K562 (cell line): ENCODE measurements around the gene ZNF609. TPM values are rescaled to one million over a fixed set of nuclear protein-coding genes. Genes with fewer than 3 reads are reported as not detected.
A peak's percentile ranks its signal among the peaks of the same experiment; 100 is the strongest.

Experiments
- ASH1L ChIP-seq: fragments of 450-650 bp; IDR thresholded peaks from 2 replicates; pipeline ENCODE4 v1.6.1; 2018; ENCODE audit warnings: borderline replicate concordance, mild to moderate bottlenecking, low read depth; ENCODE audit not compliant: partially characterized antibody
- CEBPG ChIP-seq, 3 experiments: fragments of 200-800 bp in 1 of 3; sonication (Bioruptor generic) in 1 of 3; sonication (generic) in 1 of 3; formaldehyde crosslinking in 1 of 3; IDR thresholded peaks in 2 of 3; conservative IDR thresholded peaks in 1 of 3; 2 replicates each; pipeline versions ENCODE4 v1.6.1 to v1.8.0; 2016 to 2022; ENCODE audit warnings: missing compliant biosample characterization in 2 of 3, missing genetic modification characterization in 2 of 3, mild to moderate bottlenecking in 1 of 3, missing genetic modification reagents in 1 of 3
- ETV6 ChIP-seq, 3 experiments: fragments of 150-350 bp in 1 of 3; sonication (generic) in 1 of 3; formaldehyde crosslinking in 1 of 3; IDR thresholded peaks; 2 replicates each; pipeline versions ENCODE4 v1.6.1 to v1.8.0; 2014 to 2022; ENCODE audit warnings: borderline replicate concordance in 2 of 3, low read depth in 2 of 3, antibody characterized with exemption in 1 of 3, low read length in 1 of 3, mild to moderate bottlenecking in 1 of 3, missing genetic modification reagents in 1 of 3
- ILF3 ChIP-seq: fragments of 450-650 bp; IDR thresholded peaks from 2 replicates; pipeline ENCODE4 v1.6.1; 2018; ENCODE audit warnings: antibody characterized with exemption, mild to moderate bottlenecking, moderate library complexity, borderline replicate concordance
- NR2C1 ChIP-seq, 2 experiments: fragments of 450-650 bp; IDR thresholded peaks; 2 replicates each; pipeline ENCODE4 v1.6.1; 2017; ENCODE audit warnings: mild to moderate bottlenecking in 2 of 2, antibody characterized with exemption in 1 of 2, inconsistent platforms in 1 of 2, missing compliant biosample characterization in 1 of 2, missing genetic modification characterization in 1 of 2
- REST ChIP-seq, 2 experiments: fragments of 450-650 bp; formaldehyde crosslinking in 1 of 2; IDR thresholded peaks; 2 replicates each; pipeline versions ENCODE4 v1.4.0 to v1.6.1; 2014 to 2020; ENCODE audit warnings: mild to moderate bottlenecking in 2 of 2, borderline replicate concordance in 1 of 2, low read depth in 1 of 2
- SMARCE1 ChIP-seq: fragments of 450-650 bp; IDR thresholded peaks from 2 replicates; pipeline ENCODE4 v1.7.1; 2016; ENCODE audit warnings: mild to moderate bottlenecking
- TEAD4 ChIP-seq, 2 experiments: sonication (generic) in 1 of 2; formaldehyde crosslinking in 1 of 2; IDR thresholded peaks; 2 replicates each; pipeline versions ENCODE4 v1.6.1 to v1.8.0; 2012 to 2022; ENCODE audit warnings: borderline replicate concordance in 1 of 2, inconsistent platforms in 1 of 2, low read length in 1 of 2, mild to moderate bottlenecking in 1 of 2, missing genetic modification reagents in 1 of 2
- ZBTB33 ChIP-seq: sonication (generic); formaldehyde crosslinking; IDR thresholded peaks from 2 replicates; pipeline ENCODE4 v1.8.1; 2023; ENCODE audit warnings: mild to moderate bottlenecking, missing genetic modification reagents
- ZNF24 ChIP-seq: fragments of 450-650 bp; IDR thresholded peaks from 2 replicates; pipeline ENCODE4 v1.6.1; 2016
- ZNF707 ChIP-seq: fragments of 250-450 bp; sonication (Bioruptor Pico); conservative IDR thresholded peaks from 2 replicates; pipeline ENCODE4 v1.8.0; 2022; ENCODE audit warnings: inconsistent platforms, mild to moderate bottlenecking, moderate library complexity
- polyA plus RNA-seq, 8 experiments: library from polyadenylated mRNA; depleted of rRNA in 4 of 8; stranded (reverse) in 5 of 8; unstranded in 3 of 8; fragments of >200 nt; fragmentation: Nextera tagmentation in 2 of 8; fragmentation: Illumina TruSeq in 1 of 8; extraction: Ambion mirVana in 2 of 8; extraction: Trizol in 1 of 8; gene quantifications; 2 replicates each; pipeline versions ENCODE4 v1.2.1 to v1.2.3, GENCODE V29; 2011 to 2014; ENCODE audit warnings: inconsistent platforms in 1 of 8, missing spikeins in 1 of 8
- total RNA-seq, 7 experiments: library from RNA; depleted of rRNA in 6 of 7; stranded (reverse); fragments of >200 nt in 6 of 7; fragmentation: Illumina TruSeq in 2 of 7; extraction: Trizol in 2 of 7; gene quantifications; 2 replicates each; pipeline versions ENCODE4 v1.2.1 to v1.2.3, GENCODE V29; 2011 to 2021; ENCODE audit warnings: low replicate concordance in 1 of 7
- TF ChIP-seq, protein P1 (sequence below): fragments of 250-450 bp; sonication (Bioruptor Pico); IDR thresholded peaks from 2 replicates; pipeline ENCODE4 v1.8.0; 2022; ENCODE audit warnings: inconsistent platforms
- TF ChIP-seq, protein P2 (sequence below): fragments of 250-450 bp; sonication (Bioruptor Pico); IDR thresholded peaks from 2 replicates; pipeline ENCODE4 v1.8.0; 2021; ENCODE audit warnings: moderate library complexity, mild to moderate bottlenecking, inconsistent platforms

The ZNF609 gene
- total and polyA plus RNA-seq, 9 of the 15 experiments (the other 6 are each of a cell fraction or from before 2014, with no cell fraction given) = 3.0 to 38.7 (median 17.8) TPM

- no peak for TF ChIP-seq CEBPG (CRISPR knock-in tag; IDR thresholded peaks at IDR 0.05)
- no peak for TF ChIP-seq CEBPG (tag; conservative IDR thresholded peaks at IDR 0.05 in 1 of 2, IDR thresholded peaks at IDR 0.05 in 1 of 2)
- no peak for TF ChIP-seq ASH1L
- TF ChIP-seq, protein P1, sequence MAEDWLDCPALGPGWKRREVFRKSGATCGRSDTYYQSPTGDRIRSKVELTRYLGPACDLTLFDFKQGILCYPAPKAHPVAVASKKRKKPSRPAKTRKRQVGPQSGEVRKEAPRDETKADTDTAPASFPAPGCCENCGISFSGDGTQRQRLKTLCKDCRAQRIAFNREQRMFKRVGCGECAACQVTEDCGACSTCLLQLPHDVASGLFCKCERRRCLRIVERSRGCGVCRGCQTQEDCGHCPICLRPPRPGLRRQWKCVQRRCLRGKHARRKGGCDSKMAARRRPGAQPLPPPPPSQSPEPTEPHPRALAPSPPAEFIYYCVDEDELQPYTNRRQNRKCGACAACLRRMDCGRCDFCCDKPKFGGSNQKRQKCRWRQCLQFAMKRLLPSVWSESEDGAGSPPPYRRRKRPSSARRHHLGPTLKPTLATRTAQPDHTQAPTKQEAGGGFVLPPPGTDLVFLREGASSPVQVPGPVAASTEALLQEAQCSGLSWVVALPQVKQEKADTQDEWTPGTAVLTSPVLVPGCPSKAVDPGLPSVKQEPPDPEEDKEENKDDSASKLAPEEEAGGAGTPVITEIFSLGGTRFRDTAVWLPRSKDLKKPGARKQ = no peak
- TF ChIP-seq, protein P2, sequence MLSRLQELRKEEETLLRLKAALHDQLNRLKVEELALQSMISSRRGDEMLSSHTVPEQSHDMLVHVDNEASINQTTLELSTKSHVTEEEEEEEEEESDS = no peak
- peak; percentile 74 for TF ChIP-seq ZNF24
- TF ChIP-seq SMARCE1 = peak; percentile 78; the same call in 1 of the 2 replicates
- no peak for TF ChIP-seq ILF3
- TF ChIP-seq NR2C1 (IDR thresholded peaks at IDR 0.05) = no peak
- no peak for TF ChIP-seq NR2C1 (tag; IDR thresholded peaks at IDR 0.05)
- TF ChIP-seq TEAD4 (IDR thresholded peaks at IDR 0.05; ENCODE audit: low read length) = peak; percentile 82
- no peak; the same call in 1 of the 2 replicates for TF ChIP-seq TEAD4 (CRISPR knock-in tag; IDR thresholded peaks at IDR 0.05; ENCODE audit: borderline replicate concordance)
- TF ChIP-seq ZBTB33 = peak; percentile 70; the same call in 1 of the 2 replicates
- no peak for TF ChIP-seq ZNF707 (CRISPR knock-in tag)
- peak; percentile 41; the same call in 1 of the 2 replicates for TF ChIP-seq REST (IDR thresholded peaks at IDR 0.05; ENCODE audit: borderline replicate concordance)
- TF ChIP-seq REST (CRISPR knock-in tag; IDR thresholded peaks at IDR 0.05; ENCODE audit: low read depth) = no peak
- TF ChIP-seq ETV6 (IDR thresholded peaks at IDR 0.05; ENCODE audit: borderline replicate concordance in 1 of 2, low read depth in 2 of 2, low read length in 1 of 2) = no peak
- peak; percentile 47; the same call in 1 of the 2 replicates for TF ChIP-seq ETV6 (CRISPR knock-in tag; IDR thresholded peaks at IDR 0.05; ENCODE audit: borderline replicate concordance)
These were observed at the start of gene ZNF609 (continued) for GRCh38 chr15:64460206-64460723.
